ENCODE results near the gene UBE2A. TPM values are rescaled to one million over a fixed set of nuclear protein-coding genes. Genes with fewer than 3 reads are reported as not detected.

Gene UBE2A
- total and polyA plus RNA-seq, 2 donors from 2014 or later, result 50.5 to 51.3 TPM

- no peaks in the 10 kb centered on the region for H3K36me3 ChIP-seq (ENCODE audit: control insufficient read depth in 2 of 3, insufficient read depth in 3 of 3, low read length in 3 of 3)
- H3K9me3 ChIP-seq (ENCODE audit: control insufficient read depth in 2 of 3, insufficient read depth in 1 of 3, low read length in 3 of 3), result no peaks in the 10 kb centered on the region
- TF ChIP-seq CTCF (IDR thresholded peaks at IDR 0.05; ENCODE audit: borderline replicate concordance, extremely low read depth, insufficient read depth), result no peak
- no peak for DNase-seq
- no peak overlapping the region for H3K9ac ChIP-seq (ENCODE audit: low read length in 3 of 3)
- intact Hi-C loops (cut with DNase I), result no loop called here
- H3K27me3 ChIP-seq (ENCODE audit: control insufficient read depth, insufficient read depth, low read length), result no peaks in the 10 kb centered on the region
- no peak overlapping the region for H3K27ac ChIP-seq (ENCODE audit: low read depth in 2 of 2, low read length in 2 of 2)
- H3K4me1 ChIP-seq (ENCODE audit: control insufficient read depth in 2 of 3, insufficient read depth in 2 of 3, low read depth in 1 of 3, low read length in 3 of 3), result peaks cover 0 to 2% (median 0%) of the 10 kb centered on the region in 3 donors
- no peak for FAIRE-seq
- H3K4me3 ChIP-seq (ENCODE audit: low read length in 3 of 3), result no peak overlapping the region
Measured at GRCh38 chrX:119570351-119570835, 4.0 kb upstream of the UBE2A start.

DNA sequence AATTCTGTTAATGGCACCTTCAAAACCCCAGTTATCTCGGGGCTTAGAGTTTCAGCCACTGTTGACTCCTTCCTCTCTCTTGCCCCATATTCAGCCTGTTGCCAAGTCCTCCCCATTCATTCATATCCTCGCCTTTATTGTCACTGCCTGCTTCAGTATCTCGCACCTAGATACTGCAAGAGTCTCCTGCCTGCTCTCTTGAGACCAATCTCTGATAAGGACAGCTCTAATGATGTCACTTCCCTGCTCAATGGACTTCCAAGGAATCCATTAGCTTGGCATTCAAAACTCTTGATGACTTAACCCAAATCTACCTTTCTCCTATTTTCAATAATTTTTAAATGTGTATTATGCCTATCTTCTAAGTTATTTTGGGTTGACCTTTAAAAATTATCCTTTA lies 1.1 kb upstream of the UBE2A start:
- FAIRE-seq (no peak), DNase-seq (no peak)
- H3K9ac ChIP-seq (ENCODE audit: low read length in 3 of 3), result no peak overlapping the region
- no peaks in the 10 kb centered on the region for H3K9me3 ChIP-seq (ENCODE audit: control insufficient read depth in 2 of 3, insufficient read depth in 1 of 3, low read length in 3 of 3)
- peak overlapping the region; percentile 67 to 73 (median 71) for H3K4me3 ChIP-seq (ENCODE audit: low read length in 3 of 3)
- intact Hi-C loops (cut with DNase I), result no loop called here
- H3K27ac ChIP-seq (ENCODE audit: low read depth in 2 of 2, low read length in 2 of 2), result no peak overlapping the region
- H3K36me3 ChIP-seq (ENCODE audit: control insufficient read depth in 2 of 3, insufficient read depth in 3 of 3, low read length in 3 of 3), result no peaks in the 10 kb centered on the region
- H3K27me3 ChIP-seq (ENCODE audit: control insufficient read depth, insufficient read depth, low read length), result no peaks in the 10 kb centered on the region
- peaks cover 0 to 2% (median 0%) of the 10 kb centered on the region in 3 donors for H3K4me1 ChIP-seq (ENCODE audit: control insufficient read depth in 2 of 3, insufficient read depth in 2 of 3, low read depth in 1 of 3, low read length in 3 of 3)
- no peak for TF ChIP-seq CTCF (IDR thresholded peaks at IDR 0.05; ENCODE audit: borderline replicate concordance, extremely low read depth, insufficient read depth)

DNA sequence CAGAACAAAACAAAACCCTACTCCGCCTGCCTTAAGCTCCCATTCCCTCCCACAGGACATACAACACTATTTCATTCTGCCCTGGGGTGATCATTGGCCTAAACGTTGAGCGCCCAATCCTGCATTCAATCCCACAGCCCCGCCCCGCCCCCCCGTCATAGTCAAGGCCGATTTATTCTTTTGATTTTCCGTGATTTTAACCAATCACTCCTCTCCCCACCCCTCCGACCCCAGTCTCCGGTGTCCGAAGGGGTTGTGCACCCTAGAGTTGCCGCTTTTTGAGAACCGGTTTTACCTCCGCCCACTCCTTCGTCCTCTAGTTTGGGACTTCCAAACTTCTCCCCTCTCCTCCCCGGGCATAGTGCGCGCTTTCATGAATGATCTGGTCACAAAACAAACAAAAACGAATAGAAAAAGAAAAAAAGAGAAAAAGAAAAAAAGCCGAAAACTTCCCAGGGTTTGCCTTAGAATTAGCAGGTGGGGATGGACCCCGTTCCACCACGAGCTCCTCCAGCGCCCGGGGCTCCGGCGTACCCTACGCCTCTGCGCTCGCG lies 446 bp upstream of the UBE2A start:
- intact Hi-C loops (cut with DNase I), result no loop called here
- Histone ChIP-seq H3K9me3 (ENCODE audit: control insufficient read depth in 2 of 3, insufficient read depth in 1 of 3, low read length in 3 of 3) (no peaks in the 10 kb centered on the region), H3K27ac (ENCODE audit: low read depth in 2 of 2, low read length in 2 of 2) (peak overlapping the region; percentile 80 to 85), H3K36me3 (ENCODE audit: control insufficient read depth in 2 of 3, insufficient read depth in 3 of 3, low read length in 3 of 3) (no peaks in the 10 kb centered on the region), H3K27me3 (ENCODE audit: control insufficient read depth, insufficient read depth, low read length) (no peaks in the 10 kb centered on the region), H3K4me3 (ENCODE audit: low read length in 3 of 3) (peak overlapping the region; percentile 67 to 73 (median 71)), H3K4me1 (ENCODE audit: control insufficient read depth in 2 of 3, insufficient read depth in 2 of 3, low read depth in 1 of 3, low read length in 3 of 3) (peaks cover 0 to 2% (median 0%) of the 10 kb centered on the region in 3 donors), H3K9ac (ENCODE audit: low read length in 3 of 3) (peak overlapping the region; percentile 41 to 67 (median 47))
- no peak for TF ChIP-seq CTCF (IDR thresholded peaks at IDR 0.05; ENCODE audit: borderline replicate concordance, extremely low read depth, insufficient read depth)
- peak; percentile 3 for FAIRE-seq
- DNase-seq, result peak in 3 of 5 donors; percentile 20 to 56 (median 52)
